GM12892 (cell line): ENCODE data around the gene CSNK1D.

Experiments
- POLR2AphosphoS5 ChIP-seq: IDR thresholded peaks from 2 replicates; pipeline ENCODE4 v1.6.1; 2011; ENCODE audit warnings: low read depth, low read length, control low read depth
- TAF1 ChIP-seq: IDR thresholded peaks from 2 replicates; pipeline ENCODE4 v1.6.1; 2011; ENCODE audit warnings: low read depth, mild to moderate bottlenecking, control low read depth, low read length, borderline replicate concordance

DNA sequence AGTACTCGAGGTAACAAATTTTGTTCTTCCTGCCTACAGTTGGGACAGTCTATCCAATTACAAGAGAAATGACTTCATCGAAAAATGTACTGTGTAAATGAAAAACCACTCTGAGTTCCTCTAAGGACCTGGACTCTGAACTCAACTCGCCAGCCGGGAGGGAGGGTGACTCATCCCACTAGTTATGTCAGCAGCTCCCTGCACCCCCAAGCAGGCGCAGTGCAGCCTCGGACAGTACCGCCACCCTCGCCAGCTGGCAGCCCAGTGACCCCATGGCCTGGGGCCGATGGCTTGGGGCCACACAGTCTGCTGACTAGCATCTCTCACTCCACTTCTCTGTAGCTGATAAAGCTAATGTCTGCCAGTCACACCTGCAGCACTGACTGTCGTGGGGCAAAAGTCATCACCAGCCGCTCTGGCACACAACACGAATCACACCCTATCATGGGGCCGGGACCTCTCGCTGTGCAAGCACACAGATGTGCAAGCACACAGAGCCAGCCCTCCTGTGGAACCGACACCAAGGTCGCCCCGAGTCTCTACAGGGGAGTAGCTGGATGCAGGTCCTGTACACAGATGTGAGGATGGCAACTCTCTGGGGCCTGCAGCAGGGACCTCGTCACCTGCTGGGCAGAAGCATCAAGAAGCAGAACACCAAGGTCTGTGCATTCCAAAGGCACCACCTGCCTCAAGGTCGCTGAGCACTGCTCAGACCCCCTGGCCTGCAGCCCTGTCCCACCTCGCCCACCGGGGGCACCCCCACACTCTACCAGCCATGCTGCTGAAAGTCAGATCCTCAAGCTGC is 5.7 kb downstream of the CSNK1D start:
- no peak for TF ChIP-seq TAF1
- TF ChIP-seq POLR2AphosphoS5 = no peak
